GM18867 (cell line): ENCODE data around the gene IL17RA.

Source experiments
- ATAC-seq: cut with Tn5 transposase; IDR thresholded peaks from one replicate; pipeline ENCODE4 v1.9.1; 2021; ENCODE audit warnings: mild to moderate bottlenecking, moderate library complexity; ENCODE audit not compliant: unreplicated experiment

Gene IL17RA

GRCh38 chr22:17106161-17106784, 21.5 kb downstream of the IL17RA start:
- ATAC-seq: no peak

DNA sequence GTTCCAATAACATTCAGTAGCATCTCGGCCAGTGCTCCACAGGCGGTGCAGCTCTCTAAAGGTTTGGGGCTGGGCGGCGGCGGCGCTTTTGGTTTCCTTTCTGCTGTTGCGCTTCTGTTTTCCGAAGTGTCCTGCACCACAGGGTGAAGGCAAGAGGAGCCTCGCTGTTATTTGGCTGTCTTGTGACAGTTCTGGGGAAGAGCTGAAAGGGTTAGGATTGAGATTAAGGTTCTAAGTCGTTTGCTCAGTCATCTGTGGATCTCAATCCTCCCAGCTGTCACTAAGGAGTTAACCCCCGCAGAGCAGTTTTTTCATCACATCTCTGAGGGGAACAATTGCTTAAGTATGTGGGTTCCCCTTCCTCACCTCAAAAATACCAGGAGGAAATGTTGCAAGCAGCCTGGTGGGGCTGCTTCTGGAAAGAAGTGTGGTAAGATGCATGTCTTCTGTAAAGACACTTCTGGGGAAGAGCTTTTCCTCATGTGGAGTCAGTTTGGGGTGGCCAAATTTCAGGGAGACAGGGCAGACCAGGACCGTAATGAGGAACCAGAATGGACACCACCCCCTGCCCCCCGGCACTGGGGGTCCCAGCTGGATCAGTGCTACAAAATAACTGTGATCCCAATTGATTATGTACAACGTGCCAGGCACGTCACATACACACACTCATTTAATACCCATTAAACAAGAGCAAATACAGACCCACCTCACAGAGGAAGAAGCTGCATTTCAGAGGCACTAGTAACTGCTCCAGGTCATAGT, 22.2 kb downstream of the IL17RA start:
- ATAC-seq: no peak

DNA sequence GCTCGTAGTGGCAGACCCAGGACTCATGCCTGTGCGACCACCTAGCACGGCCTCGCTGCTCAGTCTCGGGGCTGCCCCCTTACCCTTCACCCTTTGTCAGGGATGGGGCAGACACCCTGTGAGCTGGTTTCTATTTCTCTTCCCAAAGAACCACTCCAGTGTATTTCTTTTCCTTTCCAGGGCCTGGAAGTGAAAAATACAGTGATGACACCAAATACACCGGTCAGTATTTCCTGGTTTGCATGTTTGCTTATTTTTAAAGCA, 22.7 kb downstream of the IL17RA start:
- ATAC-seq: no peak

DNA sequence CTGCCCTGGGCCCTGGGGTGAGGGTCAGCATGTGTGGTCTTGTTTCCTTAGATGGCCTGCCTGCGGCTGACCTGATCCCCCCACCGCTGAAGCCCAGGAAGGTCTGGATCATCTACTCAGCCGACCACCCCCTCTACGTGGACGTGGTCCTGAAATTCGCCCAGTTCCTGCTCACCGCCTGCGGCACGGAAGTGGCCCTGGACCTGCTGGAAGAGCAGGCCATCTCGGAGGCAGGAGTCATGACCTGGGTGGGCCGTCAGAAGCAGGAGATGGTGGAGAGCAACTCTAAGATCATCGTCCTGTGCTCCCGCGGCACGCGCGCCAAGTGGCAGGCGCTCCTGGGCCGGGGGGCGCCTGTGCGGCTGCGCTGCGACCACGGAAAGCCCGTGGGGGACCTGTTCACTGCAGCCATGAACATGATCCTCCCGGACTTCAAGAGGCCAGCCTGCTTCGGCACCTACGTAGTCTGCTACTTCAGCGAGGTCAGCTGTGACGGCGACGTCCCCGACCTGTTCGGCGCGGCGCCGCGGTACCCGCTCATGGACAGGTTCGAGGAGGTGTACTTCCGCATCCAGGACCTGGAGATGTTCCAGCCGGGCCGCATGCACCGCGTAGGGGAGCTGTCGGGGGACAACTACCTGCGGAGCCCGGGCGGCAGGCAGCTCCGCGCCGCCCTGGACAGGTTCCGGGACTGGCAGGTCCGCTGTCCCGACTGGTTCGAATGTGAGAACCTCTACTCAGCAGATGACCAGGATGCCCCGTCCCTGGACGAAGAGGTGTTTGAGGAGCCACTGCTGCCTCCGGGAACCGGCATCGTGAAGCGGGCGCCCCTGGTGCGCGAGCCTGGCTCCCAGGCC, 23.7 kb downstream of the IL17RA start:
- ATAC-seq: no peak

- ATAC-seq: no peak
Observed at GRCh38 chr22:17109113-17109865, 24.5 kb downstream of the IL17RA start.

- no peak for ATAC-seq
Observed at GRCh38 chr22:17109976-17110375, 25.2 kb downstream of the IL17RA start.

GRCh38 chr22:17110791-17111550, 26.2 kb downstream of the IL17RA start:
- ATAC-seq: no peak

GRCh38 chr22:17112491-17113042, 27.8 kb downstream of the IL17RA start:
- ATAC-seq: no peak

DNA sequence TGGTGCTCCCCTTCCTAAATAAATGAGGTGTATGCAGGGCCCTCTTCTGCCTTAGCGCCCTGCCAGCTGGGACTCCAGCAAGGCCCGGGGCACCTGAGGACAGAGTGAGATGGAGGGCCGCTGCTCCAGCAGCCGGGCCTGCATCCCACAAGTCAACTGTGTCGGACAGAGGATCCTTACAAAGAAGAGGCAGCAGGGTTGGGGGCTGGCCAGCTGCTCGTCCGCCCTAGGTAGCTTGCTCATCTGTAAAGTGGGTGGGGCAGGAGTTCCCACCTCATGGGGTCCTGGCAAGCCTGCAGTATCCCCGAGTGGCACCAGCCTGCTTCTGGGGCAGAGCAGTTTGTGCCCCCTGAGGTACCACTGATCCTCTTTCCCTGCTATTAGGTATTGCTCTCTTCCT, 28.8 kb downstream of the IL17RA start:
- no peak for ATAC-seq

DNA sequence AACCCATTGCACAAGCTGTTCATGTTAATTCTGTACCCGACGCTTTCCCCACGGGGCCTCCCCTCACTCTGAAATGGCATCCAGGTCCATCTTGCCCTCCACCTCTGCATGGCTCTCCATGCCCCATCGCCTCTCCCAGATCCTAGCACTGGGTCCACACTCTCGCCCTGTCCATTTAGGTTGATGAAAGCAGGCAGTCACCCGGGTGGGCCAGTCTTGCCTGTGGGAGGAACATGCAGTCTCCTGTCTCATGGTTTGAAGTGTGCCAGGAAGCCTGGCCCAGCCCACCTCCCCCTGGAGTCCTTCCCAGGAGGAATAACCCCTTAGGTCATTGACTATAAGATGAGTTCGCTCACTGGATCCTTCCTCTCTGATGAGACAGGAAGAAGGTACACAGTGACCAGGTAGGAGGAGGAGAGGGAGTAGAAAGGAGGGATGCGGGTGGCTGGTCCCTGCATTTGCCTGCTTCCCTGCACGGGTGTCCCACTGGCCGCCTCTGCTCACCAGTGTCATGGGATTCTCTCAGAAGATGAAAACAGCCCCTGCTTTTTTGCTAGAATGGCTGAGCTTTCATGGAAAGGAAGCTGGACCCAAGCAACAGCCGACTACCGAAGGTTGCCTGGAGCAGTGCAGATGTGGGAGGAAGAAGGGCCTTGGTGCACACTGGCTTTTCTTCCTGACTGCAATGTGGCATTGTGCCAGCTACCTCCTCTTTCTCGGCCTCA, 29.5 kb downstream of the IL17RA start:
- ATAC-seq: no peak

DNA sequence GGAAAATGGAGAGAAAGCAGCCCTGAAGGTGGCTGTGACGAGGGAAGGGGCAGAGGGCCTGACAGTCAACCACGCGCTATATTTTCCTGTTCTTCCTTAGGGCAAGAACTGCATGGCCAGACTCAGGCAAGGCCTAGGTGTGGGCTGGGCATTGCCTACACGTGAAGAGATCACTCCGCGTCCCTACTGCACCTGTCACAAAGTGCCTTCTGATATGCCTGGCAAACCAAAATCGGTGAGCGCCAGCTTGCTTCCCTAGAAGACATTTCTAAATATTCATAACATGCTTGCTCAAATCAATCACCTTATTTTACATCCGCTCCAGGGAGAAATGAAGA, 30.1 kb downstream of the IL17RA start:
- no peak for ATAC-seq

DNA sequence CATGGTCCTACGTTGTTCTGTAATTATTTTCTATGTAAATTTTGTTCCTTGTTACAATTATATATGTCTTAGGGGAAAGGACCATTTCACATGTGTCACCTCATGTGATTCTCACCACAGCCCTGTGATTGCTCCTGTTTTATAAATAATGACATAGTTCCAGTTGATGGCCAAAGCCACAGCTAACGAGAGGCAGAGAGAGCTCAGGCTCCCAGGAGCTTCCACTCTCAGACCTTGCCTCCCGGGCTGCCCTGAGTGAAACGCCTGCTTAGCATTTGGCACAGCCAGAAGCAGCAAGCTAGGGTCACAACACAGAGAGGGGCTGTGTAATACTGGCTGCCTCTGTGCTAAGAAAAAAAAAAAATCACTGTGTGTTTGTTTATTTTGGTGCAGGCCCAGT, 30.4 kb downstream of the IL17RA start:
- no peak for ATAC-seq

DNA sequence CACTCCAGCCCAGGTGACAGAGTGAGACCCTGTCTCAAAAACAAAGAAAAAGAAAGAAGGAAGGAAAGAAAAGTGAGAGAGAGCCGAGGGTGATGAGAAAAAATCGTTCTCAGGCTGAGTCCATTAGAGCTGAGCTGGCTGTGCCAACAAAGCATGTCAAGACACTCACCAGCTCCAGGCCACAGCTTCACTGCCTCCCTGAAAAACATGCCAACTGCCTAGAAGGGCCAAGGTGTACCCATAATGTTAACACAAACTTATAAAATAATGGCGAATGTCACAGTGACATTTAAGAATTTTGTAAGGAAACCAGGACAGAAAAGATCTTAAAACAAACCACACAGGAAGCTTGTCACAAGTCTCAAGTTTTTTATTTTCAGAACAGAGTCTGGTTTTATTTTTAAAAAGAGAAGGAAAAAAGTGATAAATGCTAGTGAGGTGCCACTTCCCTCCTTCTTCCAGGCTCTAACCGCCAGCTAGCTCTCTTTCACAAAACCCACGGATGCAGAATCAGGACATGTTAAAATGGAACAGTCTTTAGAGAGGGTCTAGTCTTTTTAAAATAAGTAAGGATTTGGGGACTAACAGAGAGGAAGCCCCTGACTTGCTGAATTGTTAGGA, 31.3 kb downstream of the IL17RA start:
- ATAC-seq: no peak

- no peak for ATAC-seq
Observed at GRCh38 chr22:17116572-17117330, 32.0 kb downstream of the IL17RA start.

DNA sequence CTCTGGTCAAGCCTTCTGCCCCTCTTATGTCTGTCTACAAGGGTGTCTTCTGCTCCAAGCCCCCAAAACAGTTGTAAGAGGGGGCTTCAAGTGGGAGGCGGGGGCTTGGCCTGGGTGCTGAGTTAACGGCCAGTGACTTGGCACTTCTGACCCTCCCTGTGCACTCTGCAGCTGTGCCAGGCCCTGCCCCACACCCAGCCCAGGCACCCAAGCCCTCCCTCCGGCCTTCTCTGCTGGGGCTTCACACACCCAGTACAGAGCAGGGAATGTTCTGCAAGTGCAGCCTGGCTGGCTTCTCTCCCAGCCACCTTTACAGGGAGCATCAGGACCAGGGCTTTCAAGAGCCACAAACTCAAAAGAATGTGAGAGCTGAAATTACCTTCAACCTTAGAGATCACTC, 32.6 kb downstream of the IL17RA start:
- no peak for ATAC-seq

DNA sequence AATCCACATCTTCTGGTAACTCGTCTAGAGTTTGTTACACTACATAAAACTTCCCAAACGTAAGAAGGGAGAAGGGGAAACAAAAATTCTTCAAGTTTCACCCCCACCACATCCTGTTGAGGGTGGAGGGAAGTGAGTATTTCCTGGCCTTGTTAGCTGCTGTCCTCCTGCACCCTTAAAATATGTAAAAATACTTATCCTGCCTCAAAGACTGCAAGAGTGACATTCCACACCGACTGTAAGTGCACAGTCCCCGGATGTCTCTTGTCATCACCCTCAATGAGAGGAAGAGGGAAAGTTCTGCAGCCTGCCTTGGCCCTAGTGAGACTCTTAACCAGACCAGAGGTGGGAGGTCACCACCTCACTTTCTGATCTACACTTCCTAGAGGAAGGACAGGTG, 33.1 kb downstream of the IL17RA start:
- no peak for ATAC-seq

GRCh38 chr22:17118342-17118741, 33.5 kb downstream of the IL17RA start:
- ATAC-seq: no peak

GRCh38 chr22:17119481-17120202, 34.8 kb downstream of the IL17RA start:
- ATAC-seq: no peak
